NCI-H1105 (cell line): Measurements from ENCODE around the gene NXPE3.

Experiments
- DNase-seq: peaks from one replicate; lab custom pipeline; 2025; lab: John Stamatoyannopoulos, UW

NXPE3 gene

GRCh38 chr3:101803173-101803782, 24.3 kb downstream of the NXPE3 start:
- peak; percentile 36 for DNase-seq

DNA sequence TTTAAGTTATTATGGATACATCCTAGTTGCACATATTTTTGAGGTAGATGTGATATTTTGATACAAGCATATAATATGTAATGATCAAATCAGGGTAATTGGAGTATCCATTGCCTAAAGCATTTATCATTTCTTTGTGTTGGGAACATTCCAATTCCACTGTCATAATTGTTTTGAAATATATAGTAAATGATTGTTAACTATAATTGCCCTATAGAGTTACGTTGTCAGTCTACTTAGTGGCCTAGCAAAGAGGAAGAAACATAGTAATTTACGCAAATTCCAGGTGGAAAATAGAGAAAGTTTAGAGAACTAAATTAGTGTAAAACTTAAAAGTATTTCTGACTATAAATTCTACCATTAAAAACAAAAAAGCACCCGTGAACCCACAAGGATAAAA, 24.9 kb downstream of the NXPE3 start:
- DNase-seq, result no peak

DNA sequence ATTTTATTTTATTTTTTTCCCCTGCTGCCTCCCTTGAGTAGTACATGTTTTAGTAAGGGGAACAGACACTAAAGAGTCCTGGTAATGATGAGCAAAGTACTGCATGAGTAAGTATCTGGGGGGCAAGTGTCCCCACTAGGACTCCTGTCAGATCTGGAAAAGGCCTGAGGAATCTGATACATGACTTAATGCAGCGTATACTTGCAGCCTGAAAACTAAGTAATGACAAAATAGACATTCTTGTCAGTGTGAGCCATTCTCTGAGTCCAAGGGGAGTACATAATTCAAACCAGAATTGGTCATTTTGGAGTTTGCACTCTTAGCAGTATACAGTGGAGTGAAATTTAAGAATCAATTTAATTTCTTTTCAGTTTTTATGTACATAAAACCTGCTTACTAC, 27.5 kb downstream of the NXPE3 start:
- DNase-seq, result no peak

- DNase-seq, result no peak
These were observed 28.9 kb downstream of the NXPE3 start for GRCh38 chr3:101807888-101808287.

DNA sequence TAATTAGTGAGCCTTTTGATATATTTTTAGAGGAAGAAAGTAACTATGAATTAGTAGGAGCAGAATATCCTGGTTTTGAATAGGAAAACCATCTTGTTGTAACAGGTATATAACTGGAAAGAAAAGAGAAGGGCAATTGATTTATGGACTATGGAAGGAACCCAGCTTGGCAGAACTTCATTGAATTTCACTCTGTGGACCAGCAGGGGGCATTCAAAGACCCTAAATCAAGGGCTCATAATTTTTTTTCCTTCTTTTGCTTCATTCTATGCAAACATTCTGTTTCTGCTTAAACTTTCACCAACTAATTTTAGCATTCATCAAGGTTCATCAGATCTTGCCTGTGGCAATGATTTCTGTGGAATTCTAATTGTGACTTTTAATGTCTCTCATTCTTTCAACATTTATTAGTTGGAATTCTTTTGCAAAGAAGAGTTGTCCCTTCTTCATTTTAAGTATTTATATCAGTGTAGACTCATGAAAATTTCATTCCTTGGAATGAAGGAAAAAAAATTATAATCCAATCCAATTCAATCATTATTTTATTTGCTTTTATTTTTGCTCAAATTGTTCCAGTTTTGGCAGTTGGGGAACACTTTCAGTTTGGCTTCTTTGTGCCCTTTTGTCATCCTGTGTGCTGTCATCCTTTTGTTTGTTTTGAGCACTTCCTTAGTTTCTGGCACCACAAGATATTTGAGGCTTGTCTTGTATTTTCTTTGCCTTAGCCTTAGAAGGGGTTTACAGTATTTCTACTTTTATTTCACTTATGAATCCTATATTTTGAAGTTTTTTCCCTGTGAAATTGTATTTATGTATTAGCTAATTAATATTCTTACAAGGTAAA, 30.4 kb downstream of the NXPE3 start:
- DNase-seq, result no peak

DNA sequence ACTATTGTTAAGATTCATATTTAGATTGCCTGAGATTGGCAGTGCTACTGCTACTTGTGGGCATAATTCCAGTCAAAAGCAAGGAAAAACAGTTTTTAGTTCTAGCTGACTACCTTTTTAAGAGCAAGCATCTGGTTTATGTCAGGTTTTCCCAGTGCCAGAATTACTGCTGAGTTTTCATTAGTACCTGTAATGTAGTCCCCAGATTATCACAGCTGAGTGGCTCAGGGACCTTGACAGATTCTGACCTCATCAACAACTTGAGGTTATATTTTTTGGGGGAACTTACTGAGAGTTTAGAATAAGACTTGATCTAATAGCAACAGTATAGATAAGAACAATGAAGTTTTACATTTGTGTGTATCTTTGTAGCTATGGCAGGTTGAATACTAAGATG, 31.0 kb downstream of the NXPE3 start:
- no peak for DNase-seq

GRCh38 chr3:101811875-101812274, 32.9 kb downstream of the NXPE3 start:
- DNase-seq, result no peak

- no peak for DNase-seq
These were observed 33.9 kb downstream of the NXPE3 start for GRCh38 chr3:101812895-101813294.

GRCh38 chr3:101813817-101814440, 34.9 kb downstream of the NXPE3 start:
- DNase-seq, result no peak

DNA sequence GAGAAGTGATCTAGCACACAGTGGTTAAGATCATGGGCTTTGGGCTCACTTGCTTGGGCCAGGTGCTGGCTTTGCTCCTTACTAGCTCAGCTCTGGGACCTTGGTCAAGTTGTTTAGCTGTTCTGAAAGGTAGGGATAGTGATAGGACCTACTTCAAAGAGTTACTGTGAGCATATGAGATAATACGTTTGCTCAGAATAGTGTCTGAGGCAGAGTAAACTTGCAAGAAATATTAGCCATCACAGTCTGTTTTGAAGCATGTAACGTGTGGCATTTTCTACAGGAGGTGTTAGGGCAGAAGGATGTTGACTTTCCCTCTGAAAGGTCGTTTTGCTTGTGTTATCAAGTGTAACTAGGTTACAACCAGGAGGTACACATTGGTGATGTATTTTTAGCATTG, 35.8 kb downstream of the NXPE3 start:
- no peak for DNase-seq

DNA sequence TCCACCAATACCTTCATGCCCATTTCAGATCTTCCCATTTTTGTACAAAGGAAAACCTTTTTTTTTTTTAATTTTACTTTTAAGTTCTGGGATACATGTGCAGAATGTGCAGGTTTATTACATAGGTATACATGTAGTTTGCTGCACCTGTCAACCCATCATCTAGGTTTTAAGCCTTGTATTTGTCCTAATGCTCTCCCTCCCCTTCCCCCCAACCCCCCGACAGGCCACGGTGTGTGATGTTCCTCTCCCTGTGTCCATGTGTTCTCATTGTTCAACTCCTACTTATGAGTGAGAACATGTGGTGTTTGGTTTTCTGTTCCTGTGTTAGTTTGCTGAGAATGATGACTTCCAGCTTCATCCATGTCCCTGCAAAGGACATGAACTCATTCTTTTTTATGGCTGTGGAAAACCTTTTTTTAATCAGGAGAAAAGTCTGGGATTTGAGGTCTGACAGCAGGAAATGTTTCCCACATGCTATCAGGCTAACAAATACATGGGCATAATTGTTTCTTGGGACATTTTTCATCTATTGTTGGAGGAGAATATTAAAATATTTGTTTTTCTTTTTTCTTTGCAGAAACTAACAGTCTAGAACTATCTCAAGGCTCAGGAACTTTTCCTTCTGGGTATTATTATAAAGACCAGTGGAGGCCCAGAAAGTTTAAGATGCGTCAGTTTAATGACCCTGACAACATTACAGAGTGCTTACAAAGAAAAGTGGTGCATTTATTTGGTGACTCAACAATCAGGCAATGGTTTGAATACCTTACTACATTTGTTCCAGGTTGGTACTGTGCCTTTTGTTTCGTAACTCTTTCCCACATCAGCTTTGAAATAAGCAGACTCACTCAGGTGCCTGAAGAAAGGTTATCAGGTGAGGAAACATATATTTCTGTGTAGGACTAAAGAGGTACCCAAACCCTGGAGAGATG, 37.5 kb downstream of the NXPE3 start:
- no peak for DNase-seq

GRCh38 chr3:101817992-101818391, 39.0 kb downstream of the NXPE3 start:
- DNase-seq, result no peak

DNA sequence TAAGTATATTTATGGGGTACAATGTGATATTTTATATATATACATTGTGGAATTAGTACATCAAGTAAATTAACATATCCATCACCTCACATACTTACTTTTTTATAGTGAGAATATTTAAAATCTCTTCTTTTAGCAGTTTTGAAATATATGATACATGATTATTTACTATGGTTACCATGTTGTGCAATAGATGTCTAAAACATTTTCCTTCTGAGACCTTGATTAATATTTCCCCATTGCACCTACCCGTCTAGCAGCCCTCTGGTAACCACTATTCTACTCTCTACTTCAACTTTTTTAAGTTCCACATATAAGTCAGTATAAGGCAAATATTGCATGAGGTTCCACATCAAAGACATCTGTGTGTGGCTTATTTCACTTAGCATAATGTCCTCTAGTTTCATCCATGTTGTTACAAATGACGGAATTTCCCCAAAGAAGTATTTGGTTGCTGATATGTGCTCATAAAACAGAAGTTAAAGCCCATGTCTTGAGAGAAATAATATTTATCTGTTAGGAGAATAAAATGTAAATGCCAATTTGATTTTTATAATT, 40.7 kb downstream of the NXPE3 start:
- DNase-seq, result no peak

- no peak for DNase-seq
These were observed 42.5 kb downstream of the NXPE3 start for GRCh38 chr3:101821503-101821902.

- DNase-seq, result no peak
These were observed 44.5 kb downstream of the NXPE3 start for GRCh38 chr3:101823525-101823924.

DNA sequence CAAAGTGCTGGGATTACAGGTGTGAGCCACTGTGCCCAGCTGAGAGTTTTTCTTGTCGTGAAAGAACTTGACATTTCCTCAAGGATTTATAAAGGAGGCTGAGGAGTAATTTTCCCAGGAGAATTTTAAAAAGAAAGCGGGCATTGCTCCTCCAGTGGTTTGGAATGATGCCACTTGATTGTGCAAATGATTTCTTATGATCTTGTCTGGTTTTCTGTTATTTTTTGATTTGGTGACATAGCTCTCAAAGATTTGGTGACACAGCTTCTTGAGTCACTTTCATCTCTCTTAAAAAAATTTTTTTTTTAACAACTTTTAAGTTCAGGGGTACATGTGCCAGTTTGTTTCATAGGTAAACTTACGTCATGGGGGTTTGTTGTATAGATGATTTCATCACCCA, 45.7 kb downstream of the NXPE3 start:
- DNase-seq, result no peak

- no peak for DNase-seq
These were observed 47.0 kb downstream of the NXPE3 start for GRCh38 chr3:101825904-101826445.

GRCh38 chr3:101827211-101828174, 48.5 kb downstream of the NXPE3 start:
- DNase-seq, result no peak

DNA sequence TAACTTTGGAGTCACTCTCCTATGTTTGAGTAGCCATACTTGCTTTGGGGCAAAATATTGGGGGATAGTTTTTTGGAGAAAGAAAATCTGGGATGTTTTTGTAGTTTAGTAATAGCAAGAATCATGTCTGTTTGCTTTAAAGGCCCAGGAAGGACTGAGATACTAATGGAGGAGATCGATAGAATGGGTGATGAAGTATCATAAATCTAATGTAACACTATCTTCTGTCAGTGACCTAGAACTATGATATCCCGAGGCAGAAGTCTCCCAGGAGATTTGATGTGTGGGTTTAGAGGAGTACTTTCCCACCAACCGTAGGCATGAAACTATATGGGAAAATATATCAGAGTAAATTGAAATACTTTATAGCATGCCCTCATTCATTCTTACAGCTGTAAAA, 49.3 kb downstream of the NXPE3 start:
- no peak for DNase-seq

- DNase-seq, result no peak
These were observed 49.9 kb downstream of the NXPE3 start for GRCh38 chr3:101828691-101829436.
